RWPE1 (cell line): ENCODE results near the gene ECM2.

ENCODE experiments used
- CTCF ChIA-PET: fragments of 350-600 bp; sonication (Branson Sonifier 250); formaldehyde crosslinking; extraction: SDS; loops from one replicate; lab custom pipeline; 2021; lab: Yijun Ruan, JAX
- POLR2A ChIA-PET: fragments of 400-600 bp; formaldehyde crosslinking; extraction: SDS; loops from one replicate; lab custom pipeline; 2020; ENCODE audit warnings: antibody characterized with exemption; ENCODE audit not compliant: low non-redundant PET; lab: Yijun Ruan, JAX
- DNase-seq: peaks from one replicate; pipeline ENCODE4 v3.0.0; 2012; ENCODE audit warnings: low spot score
- H3K27ac ChIP-seq: fragments of 450-650 bp; 2 replicates; pipeline ENCODE4 v1.5.1; 2017
- TF ChIP-seq, protein P1 (sequence below): fragments of 450-650 bp; conservative IDR thresholded peaks from 2 replicates; pipeline ENCODE4 v1.5.1; 2017; ENCODE audit warnings: low read depth, mild to moderate bottlenecking

ECM2 gene

DNA sequence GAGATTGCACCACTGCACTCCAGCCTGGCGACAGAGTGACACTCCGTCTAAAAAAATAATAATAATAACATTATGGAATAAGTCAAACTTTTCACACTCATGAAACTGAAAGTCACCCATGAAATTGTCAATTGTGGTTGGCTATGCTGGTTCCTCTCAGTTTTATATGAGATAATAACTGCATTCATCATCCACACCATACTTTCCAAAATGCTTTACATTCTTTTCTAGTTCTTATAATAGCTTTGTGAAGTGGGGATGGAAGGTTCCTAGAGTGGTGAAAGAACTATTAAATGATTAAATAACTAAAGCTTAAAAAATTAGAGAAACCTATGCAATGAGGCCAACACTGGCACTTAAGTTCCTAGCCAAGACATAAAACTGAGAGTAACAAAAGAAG is 40.9 kb downstream of the ECM2 start:
- CTCF ChIA-PET = interaction anchor here (0.7 to 1.0 kb wide), 2 partner anchors 8 to 18 kb away, joined by 3 read pairs; no protein-coding TSS in a partner anchor
- no peak for DNase-seq

DNA sequence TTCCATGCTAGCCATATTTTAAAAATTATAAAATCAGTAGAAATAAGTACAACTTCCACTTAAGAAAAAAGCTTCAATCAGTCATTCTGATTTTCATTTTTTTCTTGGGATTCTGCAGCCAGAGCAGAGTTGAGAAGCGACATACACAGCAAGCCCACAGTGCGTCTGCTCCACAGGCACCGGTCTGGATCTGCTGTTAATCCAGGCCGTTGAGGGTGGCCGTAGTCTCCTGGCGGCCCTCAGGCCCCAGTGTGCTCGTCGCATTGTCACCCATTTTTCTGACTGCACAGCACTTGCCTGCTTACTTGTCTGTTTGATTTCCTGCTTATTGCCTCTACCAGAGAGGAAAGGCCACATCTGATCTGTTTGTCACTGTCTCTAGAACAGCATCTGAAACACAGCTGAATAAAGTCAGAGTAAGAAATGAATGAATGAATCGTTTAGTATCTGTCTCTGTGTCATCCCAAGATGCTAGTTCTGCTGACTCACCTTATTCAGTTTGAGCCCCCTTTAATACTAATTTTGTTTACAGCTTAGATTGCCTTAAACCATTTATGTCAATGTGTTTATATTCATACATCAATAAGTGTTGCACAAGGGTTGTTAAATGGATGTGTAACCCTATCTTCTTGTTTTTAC is 41.9 kb downstream of the ECM2 start:
- DNase-seq = no peak
- TF ChIP-seq, protein P1, sequence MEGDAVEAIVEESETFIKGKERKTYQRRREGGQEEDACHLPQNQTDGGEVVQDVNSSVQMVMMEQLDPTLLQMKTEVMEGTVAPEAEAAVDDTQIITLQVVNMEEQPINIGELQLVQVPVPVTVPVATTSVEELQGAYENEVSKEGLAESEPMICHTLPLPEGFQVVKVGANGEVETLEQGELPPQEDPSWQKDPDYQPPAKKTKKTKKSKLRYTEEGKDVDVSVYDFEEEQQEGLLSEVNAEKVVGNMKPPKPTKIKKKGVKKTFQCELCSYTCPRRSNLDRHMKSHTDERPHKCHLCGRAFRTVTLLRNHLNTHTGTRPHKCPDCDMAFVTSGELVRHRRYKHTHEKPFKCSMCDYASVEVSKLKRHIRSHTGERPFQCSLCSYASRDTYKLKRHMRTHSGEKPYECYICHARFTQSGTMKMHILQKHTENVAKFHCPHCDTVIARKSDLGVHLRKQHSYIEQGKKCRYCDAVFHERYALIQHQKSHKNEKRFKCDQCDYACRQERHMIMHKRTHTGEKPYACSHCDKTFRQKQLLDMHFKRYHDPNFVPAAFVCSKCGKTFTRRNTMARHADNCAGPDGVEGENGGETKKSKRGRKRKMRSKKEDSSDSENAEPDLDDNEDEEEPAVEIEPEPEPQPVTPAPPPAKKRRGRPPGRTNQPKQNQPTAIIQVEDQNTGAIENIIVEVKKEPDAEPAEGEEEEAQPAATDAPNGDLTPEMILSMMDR = no peak
- H3K27ac ChIP-seq = no peak overlapping the region
- ChIA-PET CTCF (no interaction called here), POLR2A (interaction anchor here (0.5 kb wide), 1 partner anchor 354 kb away, joined by 3 read pairs; no protein-coding TSS in a partner anchor)

More for the DNA sequence above, 40.9 kb downstream of the ECM2 start:
- H3K27ac ChIP-seq = no peak overlapping the region
- POLR2A ChIA-PET = no interaction called here
- TF ChIP-seq, protein P1 = no peak

- H3K27ac ChIP-seq = no peak overlapping the region
- ChIA-PET CTCF (no interaction called here), POLR2A (no interaction called here)
- DNase-seq = no peak
- TF ChIP-seq, protein P1 = no peak
Measured at GRCh38 chr9:92492781-92493401, 42.9 kb downstream of the ECM2 start.

DNA sequence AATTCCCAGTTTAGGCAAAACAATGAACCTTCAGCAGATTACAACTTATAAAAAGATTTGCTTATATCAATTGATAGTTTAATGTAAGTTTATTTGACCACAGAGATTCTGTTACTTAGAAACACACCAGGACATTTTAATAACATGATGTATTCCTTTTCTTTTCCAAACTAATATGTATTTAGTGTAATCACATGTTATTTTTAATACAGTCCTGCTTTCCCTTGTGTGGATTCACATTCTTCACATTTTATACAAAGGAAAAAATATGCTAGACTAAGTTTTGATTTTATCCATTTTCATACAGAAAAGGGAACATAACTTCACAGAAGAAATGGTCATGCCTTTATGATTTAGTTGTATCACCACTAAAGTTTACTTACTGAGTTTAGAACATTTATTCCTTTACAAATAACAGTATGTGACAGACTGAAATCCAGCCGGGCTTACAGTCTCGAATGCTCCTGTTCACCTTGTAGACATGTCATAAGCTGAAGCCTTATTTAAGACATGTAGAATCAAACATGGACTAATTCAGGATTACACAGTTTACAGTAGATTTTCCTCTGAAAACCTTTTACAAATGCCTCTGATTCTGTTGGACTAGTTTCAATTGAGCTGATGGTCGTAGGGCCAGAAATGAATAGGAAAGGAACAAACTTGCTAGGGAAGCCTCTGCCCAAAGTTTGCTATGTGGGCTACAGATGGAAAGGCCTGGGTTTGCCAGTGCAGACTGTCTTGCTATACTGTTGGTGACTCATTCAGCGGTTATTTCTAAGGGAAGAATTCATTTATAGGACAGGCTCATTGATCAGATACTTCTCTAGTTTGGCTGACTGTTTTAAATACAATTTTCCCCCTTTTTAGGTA is 46.9 kb downstream of the ECM2 start:
- DNase-seq = no peak
- TF ChIP-seq, protein P1 = no peak
- ChIA-PET POLR2A (no interaction called here), CTCF (no interaction called here)
- H3K27ac ChIP-seq = no peak overlapping the region

GRCh38 chr9:92486371-92486770 is 49.4 kb downstream of the ECM2 start:
- ChIA-PET CTCF (interaction anchor here (0.6 to 0.7 kb wide), 2 partner anchors 9 to 13 kb away, joined by 3 to 4 read pairs; no protein-coding TSS in a partner anchor), POLR2A (no interaction called here)
- TF ChIP-seq, protein P1 = no peak
- no peak for DNase-seq
- no peak overlapping the region for H3K27ac ChIP-seq

- TF ChIP-seq, protein P1 = no peak
- no peak for DNase-seq
- no peak overlapping the region for H3K27ac ChIP-seq
- POLR2A ChIA-PET = no interaction called here
- CTCF ChIA-PET = no interaction called here
Measured at GRCh38 chr9:92484563-92484962, 51.2 kb downstream of the ECM2 start.
